HUES48 (cell line): ENCODE results near the gene MYO15B.
A peak's percentile ranks its signal among the peaks of the same experiment; 100 is the strongest.
"Not testable (repeated sequence)": the region's sequence is repeated elsewhere in the genome, so short reads cannot be mapped to it uniquely, and the experiment has no call there.

Source experiments
- H3K27ac ChIP-seq: one replicate; pipeline ENCODE4 v1.7.0; 2013; ENCODE audit warnings: low read depth, low read length, inconsistent platforms
- H3K27me3 ChIP-seq: 2 replicates; pipeline ENCODE4 v1.6.1; 2013; ENCODE audit warnings: mild to moderate bottlenecking, low read length; ENCODE audit not compliant: control insufficient read depth, insufficient read depth
- H3K36me3 ChIP-seq: 2 replicates; pipeline ENCODE4 v1.6.1; 2013; ENCODE audit warnings: low read length; ENCODE audit not compliant: control insufficient read depth, insufficient read depth
- H3K4me1 ChIP-seq: 2 replicates; pipeline ENCODE4 v1.6.1; 2013; ENCODE audit warnings: mild to moderate bottlenecking, low read length; ENCODE audit not compliant: control insufficient read depth, insufficient read depth
- H3K4me3 ChIP-seq: 2 replicates; pipeline ENCODE4 v1.5.1; 2013; ENCODE audit warnings: mild to moderate bottlenecking, low read depth, low read length
- H3K9ac ChIP-seq: 2 replicates; pipeline ENCODE4 v1.6.1; 2013; ENCODE audit warnings: mild to moderate bottlenecking, low read depth, low read length, moderate library complexity
- H3K9me3 ChIP-seq: 2 replicates; pipeline ENCODE4 v1.6.1; 2013; ENCODE audit warnings: low read length; ENCODE audit not compliant: control insufficient read depth, insufficient read depth

MYO15B gene

DNA sequence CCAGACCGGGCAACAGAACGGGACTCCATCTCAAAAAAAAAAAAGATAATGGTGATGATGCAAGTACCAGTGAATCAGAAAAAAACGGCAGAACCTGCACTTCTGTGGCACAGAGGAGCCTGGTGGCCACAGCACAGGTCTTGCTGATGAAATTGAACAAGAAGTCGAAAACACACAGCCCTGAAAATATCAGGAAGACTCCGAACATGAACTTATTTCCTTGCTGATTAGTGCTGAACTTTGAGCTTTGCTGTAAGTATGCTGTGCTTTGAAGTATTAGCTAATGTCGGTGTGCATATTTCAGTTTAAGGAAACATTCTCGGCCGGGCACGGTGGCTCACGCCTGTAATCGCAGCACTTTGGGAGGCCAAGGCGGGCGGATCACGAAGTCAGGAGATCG, 10.9 kb upstream of the MYO15B start:
- Histone ChIP-seq H3K27ac (no peak overlapping the region), H3K4me3 (no peak overlapping the region), H3K4me1 (no peaks in the 10 kb centered on the region), H3K36me3 (0 out of 2 replicates have a peak, but pooled peaks cover 3% of the 10 kb centered on the region), H3K9me3 (no peaks in the 10 kb centered on the region), H3K9ac (no peak overlapping the region), H3K27me3 (no peaks in the 10 kb centered on the region)

DNA sequence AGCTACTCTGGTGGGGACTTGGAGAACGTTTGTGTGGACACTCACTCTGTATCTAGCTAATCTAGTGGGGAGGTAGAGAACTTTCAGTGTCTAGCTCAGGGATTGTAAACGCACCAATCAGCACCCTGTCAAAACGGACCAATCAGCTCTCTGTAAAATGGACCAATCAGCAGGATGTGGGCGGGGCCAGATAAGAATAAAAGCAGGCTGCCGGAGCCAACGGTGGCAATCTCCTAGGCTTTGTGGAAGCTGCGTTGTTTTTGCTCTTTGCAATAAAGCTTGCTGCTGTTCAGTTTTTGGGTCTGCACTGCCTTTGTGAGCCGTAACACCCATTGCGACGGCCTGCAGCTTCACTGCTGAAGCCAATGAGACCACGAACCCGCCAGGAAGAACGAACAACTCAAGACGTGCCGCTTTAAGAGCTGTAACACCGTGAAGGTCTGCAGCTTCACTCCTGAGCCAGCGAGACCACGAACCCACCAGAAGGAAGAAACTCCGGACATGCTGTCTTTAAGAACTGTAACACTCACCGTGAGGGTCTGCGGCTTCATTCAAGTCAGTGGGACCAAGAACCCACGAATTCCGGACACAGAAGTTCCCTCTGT, 6.4 kb upstream of the MYO15B start:
- H3K27ac ChIP-seq, H3K9me3 ChIP-seq, H3K4me3 ChIP-seq, H3K36me3 ChIP-seq, H3K27me3 ChIP-seq, H3K9ac ChIP-seq, H3K4me1 ChIP-seq: not testable (repeated sequence)

GRCh38 chr17:75583197-75583596, 4.4 kb upstream of the MYO15B start:
- H3K27ac ChIP-seq = not testable (repeated sequence)

GRCh38 chr17:75584849-75585175, 2.8 kb upstream of the MYO15B start:
- Histone ChIP-seq H3K27ac (no peak overlapping the region), H3K27me3 (no peaks in the 10 kb centered on the region; the same call in 1 of the 2 replicates), H3K4me1 (peaks cover 4% of the 10 kb centered on the region; the same call in 1 of the 2 replicates), H3K9ac (no peak overlapping the region), H3K36me3 (no peaks in the 10 kb centered on the region), H3K4me3 (no peak overlapping the region), H3K9me3 (no peaks in the 10 kb centered on the region)

More at GRCh38 chr17:75583197-75583596, 4.4 kb upstream of the MYO15B start:
- not testable (repeated sequence) for H3K4me1 ChIP-seq, H3K36me3 ChIP-seq, H3K9ac ChIP-seq, H3K9me3 ChIP-seq, H3K4me3 ChIP-seq, H3K27me3 ChIP-seq

GRCh38 chr17:75588596-75589011, 1.0 kb downstream of the MYO15B start:
- H3K9ac ChIP-seq = peak overlapping the region; percentile 51; the same call in 1 of the 2 replicates

GRCh38 chr17:75589012-75589918, 1.7 kb downstream of the MYO15B start:
- H3K4me1 ChIP-seq = peaks cover 4% of the 10 kb centered on the region; the same call in 1 of the 2 replicates
- H3K9ac ChIP-seq = peak overlapping the region; percentile 51; the same call in 1 of the 2 replicates
- H3K36me3 ChIP-seq = no peaks in the 10 kb centered on the region
- H3K27me3 ChIP-seq = no peaks in the 10 kb centered on the region; the same call in 1 of the 2 replicates
- peak overlapping the region; percentile 72 for H3K4me3 ChIP-seq
- H3K9me3 ChIP-seq = no peaks in the 10 kb centered on the region
- H3K27ac ChIP-seq = no peak overlapping the region

More at GRCh38 chr17:75588596-75589011, 1.0 kb downstream of the MYO15B start:
- Histone ChIP-seq H3K36me3 (no peaks in the 10 kb centered on the region), H3K4me1 (peaks cover 4% of the 10 kb centered on the region; the same call in 1 of the 2 replicates), H3K4me3 (peak overlapping the region; percentile 67), H3K27ac (no peak overlapping the region), H3K9me3 (no peaks in the 10 kb centered on the region), H3K27me3 (no peaks in the 10 kb centered on the region; the same call in 1 of the 2 replicates)

- H3K4me1 ChIP-seq = peaks cover 4% of the 10 kb centered on the region; the same call in 1 of the 2 replicates
- H3K4me3 ChIP-seq = peak overlapping the region; percentile 72; the same call in 1 of the 2 replicates
- H3K9me3 ChIP-seq = no peaks in the 10 kb centered on the region
- H3K36me3 ChIP-seq = no peaks in the 10 kb centered on the region
- H3K27ac ChIP-seq = no peak overlapping the region
- H3K9ac ChIP-seq = no peak overlapping the region
- no peaks in the 10 kb centered on the region; the same call in 1 of the 2 replicates for H3K27me3 ChIP-seq
These were observed 2.3 kb downstream of the MYO15B start for GRCh38 chr17:75589919-75590303.

DNA sequence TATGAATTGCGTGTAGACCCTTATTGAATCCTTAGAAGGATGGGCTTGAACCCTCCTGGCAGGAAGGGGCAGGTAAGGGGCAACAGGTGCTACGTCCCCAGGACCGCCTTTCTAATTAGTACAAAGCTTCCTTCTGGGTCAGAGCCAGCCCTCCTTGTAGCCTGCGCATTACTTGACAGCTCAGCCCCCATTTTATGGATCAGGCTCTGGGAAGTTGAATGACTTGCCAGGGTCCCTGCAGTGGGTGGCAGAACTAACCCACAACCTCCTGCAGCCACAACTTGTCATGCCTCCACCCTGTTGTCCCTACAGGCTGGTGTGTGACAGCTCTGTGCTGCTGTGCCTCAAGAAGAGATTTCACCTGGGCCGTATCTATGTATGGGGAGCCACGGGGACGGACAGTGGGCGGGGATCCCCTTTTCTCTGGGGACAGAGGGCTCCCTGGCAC, 2.7 kb downstream of the MYO15B start:
- Histone ChIP-seq H3K4me3 (no peak overlapping the region; the same call in 1 of the 2 replicates), H3K36me3 (no peaks in the 10 kb centered on the region), H3K27me3 (no peaks in the 10 kb centered on the region; the same call in 1 of the 2 replicates), H3K27ac (no peak overlapping the region), H3K9ac (no peak overlapping the region), H3K9me3 (no peaks in the 10 kb centered on the region), H3K4me1 (peaks cover 4% of the 10 kb centered on the region; the same call in 1 of the 2 replicates)

GRCh38 chr17:75590849-75591721, 3.5 kb downstream of the MYO15B start:
- H3K4me3 ChIP-seq = no peak overlapping the region
- no peaks in the 10 kb centered on the region for H3K9me3 ChIP-seq
- no peak overlapping the region for H3K27ac ChIP-seq
- H3K4me1 ChIP-seq = peaks cover 4% of the 10 kb centered on the region; the same call in 1 of the 2 replicates
- H3K27me3 ChIP-seq = no peaks in the 10 kb centered on the region; the same call in 1 of the 2 replicates
- no peaks in the 10 kb centered on the region for H3K36me3 ChIP-seq
- no peak overlapping the region for H3K9ac ChIP-seq

DNA sequence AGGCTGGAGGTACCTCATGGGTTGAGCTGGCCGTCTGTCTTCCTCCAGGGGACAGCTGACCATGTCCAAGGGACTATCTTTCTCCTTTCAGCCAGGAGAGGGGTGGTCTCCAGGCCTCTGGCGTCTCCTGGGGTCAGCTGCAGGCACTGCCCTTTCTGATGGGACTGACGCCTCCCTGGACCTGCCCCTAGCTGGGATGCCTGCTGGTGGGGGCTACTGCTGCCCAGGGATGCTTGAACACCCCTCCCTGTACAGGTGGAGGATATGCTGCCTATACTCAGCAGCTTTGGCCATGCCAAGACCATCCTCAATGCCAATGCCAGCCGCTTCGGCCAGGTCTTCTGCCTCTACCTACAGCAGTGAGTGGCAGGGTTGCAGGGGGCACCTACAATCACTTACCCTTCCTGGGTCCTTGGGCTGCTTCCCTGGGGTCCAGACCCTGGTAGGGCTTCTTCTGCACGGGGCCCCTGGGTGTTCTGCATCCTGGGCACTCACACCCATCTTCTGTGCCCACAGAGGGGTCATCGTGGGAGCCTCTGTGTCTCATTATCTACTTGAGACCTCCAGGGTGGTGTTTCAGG, 4.2 kb downstream of the MYO15B start:
- H3K36me3 ChIP-seq = no peaks in the 10 kb centered on the region
- no peaks in the 10 kb centered on the region; the same call in 1 of the 2 replicates for H3K27me3 ChIP-seq
- H3K4me3 ChIP-seq = no peak overlapping the region
- H3K4me1 ChIP-seq = peaks cover 4% of the 10 kb centered on the region; the same call in 1 of the 2 replicates
- H3K9ac ChIP-seq = no peak overlapping the region
- no peaks in the 10 kb centered on the region for H3K9me3 ChIP-seq
- no peak overlapping the region for H3K27ac ChIP-seq
